ENCODE data around the gene IGSF9B.
"Not testable (repeated sequence)": the region's sequence is repeated elsewhere in the genome, so short reads cannot be mapped to it uniquely, and the experiment has no call there.

Gene IGSF9B

GRCh38 chr11:133956650-133957633 is at the start of gene IGSF9B:
TSS of gene IGSF9B (minus strand) at chr11:133956968. CDS start at chr11:133956754, 214 bp downstream.
- peak; percentile 19 for DNase-seq

GRCh38 chr11:134004496-134005172 is 47.9 kb upstream of the IGSF9B start:
- no peak for DNase-seq

DNA sequence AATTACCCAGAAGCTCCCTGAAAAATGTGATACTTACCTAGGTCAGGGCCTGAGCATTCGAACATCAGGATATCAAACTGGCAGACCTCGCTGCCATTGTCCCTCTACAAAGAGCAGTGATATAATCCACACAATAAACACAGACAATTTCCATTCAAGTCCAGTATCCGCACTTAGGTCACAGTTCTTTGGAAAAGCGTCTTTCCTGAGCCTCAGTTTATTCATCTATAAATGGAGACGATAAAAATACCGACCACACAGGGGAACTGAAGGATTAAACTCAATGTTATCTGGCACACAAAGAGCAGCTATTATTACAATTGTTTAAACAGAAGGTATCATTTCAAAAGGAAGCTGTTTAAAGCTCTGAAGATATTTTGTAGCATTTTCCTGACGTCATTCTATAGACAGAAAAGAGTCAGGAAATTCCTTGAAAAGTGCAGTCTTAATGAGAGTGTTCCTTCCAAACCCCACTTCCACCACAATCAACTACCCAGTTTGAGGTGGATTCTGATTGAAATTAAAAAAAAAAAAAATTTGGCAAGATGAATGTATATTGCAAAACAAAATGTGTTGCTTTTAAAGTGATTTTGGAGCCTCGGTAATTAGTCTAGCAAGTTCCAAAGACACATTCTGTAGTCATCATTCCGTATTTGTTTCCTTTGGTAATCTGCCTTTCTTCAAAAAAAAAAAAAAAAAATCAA is 47.2 kb upstream of the IGSF9B start:
- DNase-seq, result no peak

- not testable (repeated sequence) for DNase-seq
Observed at GRCh38 chr11:134002819-134003218, 46.1 kb upstream of the IGSF9B start.

GRCh38 chr11:134002338-134002737 is 45.6 kb upstream of the IGSF9B start:
- DNase-seq, result not testable (repeated sequence)

GRCh38 chr11:134001596-134001995 is 44.8 kb upstream of the IGSF9B start:
- DNase-seq, result no peak

DNA sequence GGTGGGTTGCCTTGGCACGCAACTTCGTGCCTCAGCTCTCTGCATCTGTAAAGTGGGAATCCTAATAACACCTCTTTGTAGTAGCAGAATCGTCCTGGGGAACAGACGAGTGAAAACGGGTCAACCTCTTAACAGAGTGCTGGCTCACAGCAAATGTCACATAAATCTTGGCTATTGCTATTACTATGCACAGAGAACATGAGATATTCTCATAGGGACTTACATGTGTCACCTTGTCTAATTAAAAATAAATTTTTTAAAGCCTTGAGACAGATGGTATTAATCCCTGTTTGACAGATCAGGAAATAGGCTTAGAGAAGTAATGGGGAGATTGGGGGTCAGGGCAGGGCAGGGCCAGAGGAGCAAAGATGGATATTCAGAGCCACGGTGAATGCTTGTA is 44.3 kb upstream of the IGSF9B start:
- peak; percentile 35 for DNase-seq

DNA sequence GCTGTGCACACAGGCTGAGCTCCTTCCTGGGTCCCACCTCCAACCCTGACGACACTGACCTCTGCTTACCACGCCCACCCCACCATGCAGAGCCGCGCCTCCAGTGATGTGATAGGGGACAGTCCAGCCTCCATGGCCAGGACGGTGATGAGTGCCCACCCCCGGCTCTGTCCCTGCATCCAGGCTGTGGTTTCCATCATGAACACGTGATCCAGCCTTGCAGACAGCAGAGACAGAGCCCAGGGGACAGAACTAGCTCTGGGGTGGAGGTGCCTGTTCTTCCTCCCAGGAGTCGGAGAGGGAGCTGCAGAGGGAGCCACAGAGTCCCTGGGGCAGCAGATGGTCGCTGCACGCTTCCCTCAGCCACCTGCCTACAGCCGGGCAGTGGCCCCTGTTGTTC is 42.6 kb upstream of the IGSF9B start:
- DNase-seq, result no peak

DNA sequence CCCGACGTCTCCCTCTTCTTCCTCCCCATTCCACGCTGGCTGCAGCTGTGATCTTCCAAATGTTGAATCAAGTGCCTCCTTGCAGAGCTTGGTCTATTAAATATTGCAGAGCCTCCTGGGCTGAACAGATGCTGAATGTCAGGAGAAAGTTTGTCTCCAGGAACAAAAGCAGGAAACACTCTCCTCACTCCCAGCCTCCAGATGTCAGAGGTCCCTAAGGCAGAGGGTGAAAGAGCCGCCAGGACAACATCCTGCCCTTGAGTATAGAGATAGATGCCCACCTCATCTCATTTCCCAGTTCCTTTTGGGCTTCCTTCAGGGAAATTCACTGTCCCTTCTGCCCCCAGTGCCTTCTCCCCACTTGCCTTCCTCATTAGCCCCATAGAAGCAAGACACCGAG is 40.8 kb upstream of the IGSF9B start:
- no peak for DNase-seq

- DNase-seq, result no peak
Observed at GRCh38 chr11:133996671-133997070, 39.9 kb upstream of the IGSF9B start.

DNA sequence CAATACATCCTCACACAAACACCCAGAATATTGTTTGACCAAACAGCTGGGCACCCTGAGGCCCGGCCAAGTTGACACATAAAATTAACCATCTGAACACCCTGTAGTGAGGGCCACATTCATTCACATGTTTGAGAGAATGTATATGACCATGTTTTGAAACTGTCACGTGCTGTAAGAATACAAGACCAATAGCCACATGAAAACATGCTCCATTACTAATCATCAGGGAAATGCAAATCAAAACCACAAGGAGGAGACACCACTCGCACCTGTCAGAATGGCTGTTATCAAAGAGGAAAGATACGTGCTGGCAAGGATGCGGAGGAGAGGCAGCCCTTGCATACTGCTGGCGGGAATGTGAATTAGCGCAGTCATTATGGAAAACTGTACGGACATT is 38.3 kb upstream of the IGSF9B start:
- no peak for DNase-seq

DNA sequence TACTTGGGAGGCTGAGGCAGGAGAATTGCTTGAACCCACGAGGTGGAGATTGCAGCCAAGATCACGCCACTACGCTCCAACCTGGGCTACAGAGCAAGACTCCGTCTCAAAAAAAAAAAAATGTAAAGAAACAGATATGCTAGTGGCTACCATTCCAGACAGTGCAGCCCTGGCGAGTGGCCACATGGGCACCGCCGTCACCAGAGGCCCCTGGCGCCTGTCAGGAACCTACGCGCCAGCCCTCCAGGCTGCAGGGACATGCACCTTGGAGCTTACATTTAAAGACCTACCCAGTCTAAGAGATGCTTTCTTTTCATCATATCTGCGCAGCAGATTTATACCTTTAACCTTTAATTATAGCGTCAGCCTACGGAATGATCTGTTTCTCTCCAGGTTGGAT is 37.2 kb upstream of the IGSF9B start:
- no peak for DNase-seq

DNA sequence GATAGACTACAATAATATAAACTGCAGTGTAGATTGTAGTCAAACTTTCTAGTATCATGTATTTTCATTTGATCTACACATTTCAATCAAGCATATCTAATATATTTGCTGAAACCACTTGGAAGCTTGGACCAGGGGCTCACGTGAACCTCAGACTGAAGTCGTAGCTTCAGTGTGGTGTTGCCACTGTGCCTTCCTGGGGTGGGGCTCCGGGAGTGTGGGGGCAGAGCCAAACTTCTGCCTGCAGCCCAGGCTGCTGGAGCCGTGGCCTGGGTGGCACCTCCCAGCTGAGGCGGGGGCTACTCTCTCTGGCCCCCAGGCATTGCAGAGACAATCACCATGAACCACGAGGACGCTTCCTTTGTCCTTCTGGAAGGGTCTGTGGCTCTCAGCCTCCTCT is 36.3 kb upstream of the IGSF9B start:
- DNase-seq, result no peak

DNA sequence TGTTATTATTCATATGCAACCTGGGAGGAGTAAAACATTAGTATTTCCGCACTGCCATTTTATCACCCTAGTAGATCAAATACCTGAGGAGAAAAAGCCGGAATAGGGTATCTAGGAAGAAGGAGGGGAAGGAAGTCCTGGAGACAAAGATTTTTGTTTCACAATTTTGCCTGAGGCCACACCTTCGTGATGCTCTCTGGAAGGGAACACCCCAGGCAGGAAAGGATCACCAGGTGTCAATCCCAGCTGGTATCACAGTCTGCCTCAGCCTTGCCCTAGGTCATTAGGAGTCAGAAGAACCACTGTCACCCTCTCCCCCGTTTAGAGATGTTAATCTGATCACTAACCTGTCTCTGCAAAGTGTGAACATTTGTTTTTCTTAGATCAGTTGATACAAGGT is 35.4 kb upstream of the IGSF9B start:
- no peak for DNase-seq

DNA sequence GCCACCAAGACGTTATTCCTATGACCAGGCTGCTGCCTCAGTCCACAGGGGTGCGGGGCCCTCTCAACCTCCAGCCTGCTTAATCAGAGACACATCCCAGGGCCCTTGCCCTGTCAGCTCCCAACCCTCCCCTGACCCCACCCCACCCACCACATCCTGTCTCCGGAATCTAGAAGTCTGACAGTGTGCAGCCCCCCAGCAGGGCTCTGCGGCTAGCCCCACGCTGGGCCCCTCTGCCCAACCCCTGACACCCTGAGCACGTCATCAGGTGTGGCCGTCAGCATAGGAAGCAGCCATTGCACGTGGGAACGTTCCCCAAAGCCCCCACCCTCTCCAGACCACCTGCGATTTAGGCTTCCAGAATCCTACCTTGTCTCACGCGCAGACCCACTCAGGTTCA is 34.3 kb upstream of the IGSF9B start:
- DNase-seq, result no peak

- DNase-seq, result no peak
Observed at GRCh38 chr11:133990501-133990900, 33.7 kb upstream of the IGSF9B start.

GRCh38 chr11:133988686-133989410 is 32.1 kb upstream of the IGSF9B start:
- DNase-seq, result no peak

DNA sequence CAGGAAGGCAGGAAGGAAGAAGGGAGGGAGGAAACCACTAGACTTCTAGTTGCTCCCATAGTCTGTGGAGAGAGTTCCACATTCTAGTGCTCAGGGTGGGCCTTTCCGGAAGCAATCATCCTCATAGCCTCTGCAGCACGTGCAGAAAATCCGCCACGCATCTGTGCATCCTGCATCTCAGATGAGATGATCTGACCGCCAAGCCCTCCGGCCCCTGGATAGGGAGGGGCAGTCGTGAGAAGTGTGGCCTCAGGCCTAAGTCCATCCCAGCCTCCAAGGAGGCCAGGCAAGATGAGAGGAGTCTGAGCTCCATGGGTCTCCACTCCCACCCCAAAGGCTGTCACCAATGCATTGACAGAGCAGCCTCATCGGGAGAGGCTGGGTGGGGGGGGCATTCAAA is 30.4 kb upstream of the IGSF9B start:
- DNase-seq, result no peak

- DNase-seq, result no peak
Observed at GRCh38 chr11:133985981-133986944, 29.5 kb upstream of the IGSF9B start.

DNA sequence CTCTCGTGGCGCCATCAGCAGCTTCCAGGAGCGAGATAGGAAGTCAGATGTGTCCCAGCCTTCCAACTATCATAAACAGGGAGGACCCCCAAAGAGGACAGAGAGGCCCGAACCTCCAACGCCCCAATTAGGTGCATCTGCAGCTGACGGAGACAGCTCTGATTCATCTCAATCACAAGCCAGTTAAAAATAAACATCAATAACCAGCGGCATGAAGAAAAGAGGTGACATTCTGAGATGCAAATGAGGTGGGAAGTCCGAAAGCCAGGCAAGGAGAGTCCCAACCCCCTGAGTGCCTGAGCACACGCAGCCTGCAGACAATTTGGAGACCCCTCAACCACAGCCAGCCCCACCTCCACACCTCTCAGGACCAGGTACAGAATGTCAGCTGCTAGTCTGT is 28.1 kb upstream of the IGSF9B start:
- DNase-seq, result no peak

DNA sequence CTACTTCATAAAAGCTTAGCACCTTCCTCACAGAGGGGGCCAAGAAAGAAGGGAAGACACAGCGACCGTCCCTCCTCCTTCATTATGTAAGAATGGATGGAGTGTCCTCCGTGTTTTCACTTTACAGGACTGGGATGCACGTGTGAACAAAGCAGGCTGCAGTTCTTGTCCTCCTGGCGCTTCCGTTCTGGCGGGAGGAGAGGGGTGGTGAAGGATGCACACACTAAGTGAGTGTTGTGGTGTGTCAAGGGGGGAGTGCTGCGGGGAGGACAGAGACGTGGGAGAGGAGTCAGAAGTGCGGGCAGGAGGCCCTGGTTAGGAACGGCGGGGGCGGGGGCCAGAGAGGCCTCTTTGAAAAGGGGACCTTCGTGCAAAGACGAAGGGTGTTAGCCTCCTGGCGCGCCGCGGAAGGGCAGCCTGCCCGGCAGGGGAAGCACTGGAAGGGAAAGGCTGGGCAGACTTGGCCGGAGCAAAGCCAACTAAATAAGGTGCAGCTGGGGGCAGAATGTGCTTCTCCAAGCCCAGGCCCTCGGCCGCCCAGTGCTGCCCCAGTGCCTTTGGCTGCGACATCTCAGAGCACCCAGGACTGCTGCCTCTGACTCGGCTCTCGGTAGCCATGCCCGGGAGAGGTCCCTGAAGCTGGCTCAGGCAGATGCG is 27.0 kb upstream of the IGSF9B start:
- no peak for DNase-seq
